Uterus (tissue), 4 donors: Measurements from ENCODE around the gene CCNQ. TPM values are rescaled to one million over a fixed set of nuclear protein-coding genes. Genes with fewer than 3 reads are reported as not detected.

Source experiments
- DNase-seq, 2 donors: peaks; one replicate each; pipeline ENCODE4 v3.0.0-alpha.2; 2019 to 2020
- H3K27ac ChIP-seq, 2 donors: fragments of 200-600 bp; sonication (generic); 1 replicate in 1 of 2; 2 replicates in 1 of 2; pipeline ENCODE4 v1.5.1; 2016 to 2018
- H3K27me3 ChIP-seq, 2 donors: fragments of 200-600 bp; sonication (generic); one replicate each; pipeline ENCODE4 v1.5.1; 2018 to 2019; ENCODE audit warnings: control low read depth in 1 of 2
- H3K36me3 ChIP-seq, 2 donors: fragments of 200-600 bp; sonication (generic); one replicate each; pipeline ENCODE4 v1.5.1; 2019; ENCODE audit warnings: control low read depth in 1 of 2
- H3K4me1 ChIP-seq, 2 donors: fragments of 200-600 bp; sonication (generic); one replicate each; pipeline ENCODE4 v1.5.1; 2018 to 2019; ENCODE audit warnings: control low read depth in 1 of 2
- H3K4me3 ChIP-seq, 2 donors: fragments of 200-600 bp; sonication (generic); 1 replicate in 1 of 2; 2 replicates in 1 of 2; pipeline ENCODE4 v1.5.1; 2018 to 2019; ENCODE audit warnings: mild to moderate bottlenecking in 1 of 2
- H3K9me3 ChIP-seq, 2 donors: fragments of 200-600 bp; sonication (generic); one replicate each; pipeline ENCODE4 v1.5.1; 2019; ENCODE audit warnings: control low read depth in 1 of 2
- CTCF ChIP-seq, 4 experiments: fragments of 200-600 bp in 2 of 4; fragments of 450-650 bp in 2 of 4; sonication (generic) in 2 of 4; IDR thresholded peaks; one replicate each; pipeline ENCODE4 v1.5.1; 2016 to 2019; ENCODE audit warnings: antibody characterized with exemption in 4 of 4, mild to moderate bottlenecking in 2 of 4, moderate library complexity in 1 of 4
- POLR2A ChIP-seq, 2 donors: fragments of 450-650 bp; IDR thresholded peaks; one replicate each; pipeline ENCODE4 v1.6.1; 2016; ENCODE audit warnings: antibody characterized with exemption in 2 of 2, mild to moderate bottlenecking in 1 of 2, moderate library complexity in 1 of 2
- intact Hi-C: fragments of 100-400 bp; cut with DNase I; formaldehyde crosslinking; loops from one replicate; pipeline ENCODE4 v1.15.1; 2023; ENCODE audit warnings: low total_unique reads
- total RNA-seq, 4 donors: library from RNA; depleted of rRNA in 3 of 4; stranded (reverse); fragments of >200 nt in 3 of 4; gene quantifications; one replicate each; pipeline versions ENCODE4 v1.1.0 to v1.2.4, GENCODE V29; 2014 to 2023
- donor health status: DM: yes; HTN: yes; CAD: no.

The CCNQ gene
- total RNA-seq, 4 donors from 2014 or later, result 14.9 to 94.5 (median 29.3) TPM

- H3K27me3 ChIP-seq, result no peaks in the 10 kb centered on the region
- no peak overlapping the region for H3K27ac ChIP-seq
- no peaks in the 10 kb centered on the region for H3K36me3 ChIP-seq
- DNase-seq, result no peak
- no peak overlapping the region for H3K4me3 ChIP-seq
- intact Hi-C loops, result no loop called here
- H3K9me3 ChIP-seq, result no peaks in the 10 kb centered on the region
- H3K4me1 ChIP-seq, result no peaks in the 10 kb centered on the region
- TF ChIP-seq POLR2A (IDR thresholded peaks at IDR 0.05) (no peak), CTCF (IDR thresholded peaks at IDR 0.05) (no peak)
Measured at GRCh38 chrX:153588782-153589446, 10.0 kb downstream of the CCNQ start.

- TF ChIP-seq CTCF (IDR thresholded peaks at IDR 0.05) (no peak), POLR2A (IDR thresholded peaks at IDR 0.05) (no peak)
- H3K27me3 ChIP-seq, result no peaks in the 10 kb centered on the region
- H3K4me1 ChIP-seq, result no peaks in the 10 kb centered on the region
- H3K27ac ChIP-seq, result no peak overlapping the region
- intact Hi-C loops, result no loop called here
- H3K4me3 ChIP-seq, result no peak overlapping the region
- DNase-seq, result no peak
- H3K9me3 ChIP-seq, result no peaks in the 10 kb centered on the region
- H3K36me3 ChIP-seq, result no peaks in the 10 kb centered on the region
Measured at GRCh38 chrX:153588021-153588781, 10.7 kb downstream of the CCNQ start.

- intact Hi-C loops, result no loop called here
- TF ChIP-seq CTCF (IDR thresholded peaks at IDR 0.05) (no peak), POLR2A (IDR thresholded peaks at IDR 0.05) (no peak)
- DNase-seq, result no peak
- Histone ChIP-seq H3K4me1 (no peaks in the 10 kb centered on the region), H3K27ac (no peak overlapping the region), H3K4me3 (no peak overlapping the region), H3K27me3 (no peaks in the 10 kb centered on the region), H3K36me3 (no peaks in the 10 kb centered on the region), H3K9me3 (no peaks in the 10 kb centered on the region)
Measured at GRCh38 chrX:153587342-153587741, 11.6 kb downstream of the CCNQ start.

GRCh38 chrX:153585827-153586226 is 13.1 kb downstream of the CCNQ start:
- Histone ChIP-seq H3K27me3 (no peaks in the 10 kb centered on the region), H3K4me1 (no peaks in the 10 kb centered on the region), H3K9me3 (no peaks in the 10 kb centered on the region), H3K36me3 (no peaks in the 10 kb centered on the region), H3K4me3 (no peak overlapping the region), H3K27ac (no peak overlapping the region)
- DNase-seq, result no peak
- TF ChIP-seq CTCF (IDR thresholded peaks at IDR 0.05) (no peak), POLR2A (IDR thresholded peaks at IDR 0.05) (no peak)
- intact Hi-C loops, result no loop called here

GRCh38 chrX:153583433-153583832 is 15.5 kb downstream of the CCNQ start:
- no peaks in the 10 kb centered on the region for H3K9me3 ChIP-seq
- no peak overlapping the region for H3K27ac ChIP-seq
- TF ChIP-seq CTCF (IDR thresholded peaks at IDR 0.05) (no peak), POLR2A (IDR thresholded peaks at IDR 0.05) (no peak)
- H3K4me3 ChIP-seq, result no peak overlapping the region
- H3K36me3 ChIP-seq, result no peaks in the 10 kb centered on the region
- DNase-seq, result no peak
- no peaks in the 10 kb centered on the region for H3K27me3 ChIP-seq
- H3K4me1 ChIP-seq, result no peaks in the 10 kb centered on the region
- intact Hi-C loops, result no loop called here
